Neural cell (in vitro differentiated cells): ENCODE data around the gene GDPD5.

Experiments used
- EZH2 ChIP-seq: fragments of 200-600, 300-800 bp; shearing (Covaris generic), sonication (generic); IDR thresholded peaks from 2 replicates; pipeline ENCODE4 v1.6.1; 2014; ENCODE audit warnings: antibody characterized with exemption, low read length, borderline replicate concordance, mild to moderate bottlenecking; ENCODE audit not compliant: insufficient read depth, poor library complexity, severe bottlenecking
- TF ChIP-seq, protein P1 (sequence below): fragments of 450-650 bp; IDR thresholded peaks from 2 replicates; pipeline ENCODE4 v1.5.1; 2014; ENCODE audit warnings: antibody characterized with exemption, mild to moderate bottlenecking, moderate library complexity; ENCODE audit not compliant: poor library complexity, severe bottlenecking

DNA sequence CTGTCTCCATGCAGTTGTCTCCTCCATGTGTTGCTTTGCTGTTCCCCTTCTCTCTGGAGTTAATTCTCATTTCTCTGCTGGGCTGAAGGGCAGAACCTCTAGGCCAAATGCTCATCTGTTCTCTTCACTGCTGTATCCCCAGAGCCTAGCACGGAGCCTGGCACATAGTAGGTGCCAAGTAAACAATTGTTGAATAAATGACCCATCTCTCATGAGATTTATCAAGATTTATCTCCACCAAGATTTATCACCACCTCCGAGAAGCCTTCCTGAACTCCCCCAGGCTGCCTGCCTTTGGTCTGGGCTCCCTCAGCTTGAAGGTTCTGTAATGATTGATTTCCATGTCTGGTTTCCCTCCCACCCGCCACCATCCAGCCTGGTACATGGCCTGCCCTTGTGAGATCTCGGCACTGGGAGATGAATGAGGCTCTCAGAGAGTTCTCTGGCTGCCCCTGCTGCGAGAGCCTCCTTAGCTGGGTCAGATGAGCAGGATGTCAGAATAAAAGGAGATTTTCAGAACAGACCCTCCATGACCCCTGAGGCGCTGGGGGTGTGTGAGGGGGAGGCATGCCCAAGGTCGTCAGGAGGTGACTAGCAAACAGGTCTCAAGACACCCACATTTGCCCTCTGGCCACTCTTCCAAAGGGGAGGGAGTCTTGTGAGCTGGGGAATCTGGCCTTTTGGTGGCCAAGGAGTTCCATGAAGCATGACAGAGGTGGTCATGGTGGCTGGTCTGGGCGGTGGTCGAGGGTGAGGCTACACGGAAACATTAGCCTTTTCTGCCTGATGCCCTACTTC lies 2.4 kb upstream of the GDPD5 start:
- TF ChIP-seq, protein P1, sequence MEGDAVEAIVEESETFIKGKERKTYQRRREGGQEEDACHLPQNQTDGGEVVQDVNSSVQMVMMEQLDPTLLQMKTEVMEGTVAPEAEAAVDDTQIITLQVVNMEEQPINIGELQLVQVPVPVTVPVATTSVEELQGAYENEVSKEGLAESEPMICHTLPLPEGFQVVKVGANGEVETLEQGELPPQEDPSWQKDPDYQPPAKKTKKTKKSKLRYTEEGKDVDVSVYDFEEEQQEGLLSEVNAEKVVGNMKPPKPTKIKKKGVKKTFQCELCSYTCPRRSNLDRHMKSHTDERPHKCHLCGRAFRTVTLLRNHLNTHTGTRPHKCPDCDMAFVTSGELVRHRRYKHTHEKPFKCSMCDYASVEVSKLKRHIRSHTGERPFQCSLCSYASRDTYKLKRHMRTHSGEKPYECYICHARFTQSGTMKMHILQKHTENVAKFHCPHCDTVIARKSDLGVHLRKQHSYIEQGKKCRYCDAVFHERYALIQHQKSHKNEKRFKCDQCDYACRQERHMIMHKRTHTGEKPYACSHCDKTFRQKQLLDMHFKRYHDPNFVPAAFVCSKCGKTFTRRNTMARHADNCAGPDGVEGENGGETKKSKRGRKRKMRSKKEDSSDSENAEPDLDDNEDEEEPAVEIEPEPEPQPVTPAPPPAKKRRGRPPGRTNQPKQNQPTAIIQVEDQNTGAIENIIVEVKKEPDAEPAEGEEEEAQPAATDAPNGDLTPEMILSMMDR = no peak
- no peak for TF ChIP-seq EZH2
